ENCODE data around the gene EMILIN3. TPM values are rescaled to one million over a fixed set of nuclear protein-coding genes. Genes with fewer than 3 reads are reported as not detected.

The EMILIN3 gene
- total and polyA plus RNA-seq, 2 experiments from 2014 or later, result 0.45 to 2.3 TPM

DNA sequence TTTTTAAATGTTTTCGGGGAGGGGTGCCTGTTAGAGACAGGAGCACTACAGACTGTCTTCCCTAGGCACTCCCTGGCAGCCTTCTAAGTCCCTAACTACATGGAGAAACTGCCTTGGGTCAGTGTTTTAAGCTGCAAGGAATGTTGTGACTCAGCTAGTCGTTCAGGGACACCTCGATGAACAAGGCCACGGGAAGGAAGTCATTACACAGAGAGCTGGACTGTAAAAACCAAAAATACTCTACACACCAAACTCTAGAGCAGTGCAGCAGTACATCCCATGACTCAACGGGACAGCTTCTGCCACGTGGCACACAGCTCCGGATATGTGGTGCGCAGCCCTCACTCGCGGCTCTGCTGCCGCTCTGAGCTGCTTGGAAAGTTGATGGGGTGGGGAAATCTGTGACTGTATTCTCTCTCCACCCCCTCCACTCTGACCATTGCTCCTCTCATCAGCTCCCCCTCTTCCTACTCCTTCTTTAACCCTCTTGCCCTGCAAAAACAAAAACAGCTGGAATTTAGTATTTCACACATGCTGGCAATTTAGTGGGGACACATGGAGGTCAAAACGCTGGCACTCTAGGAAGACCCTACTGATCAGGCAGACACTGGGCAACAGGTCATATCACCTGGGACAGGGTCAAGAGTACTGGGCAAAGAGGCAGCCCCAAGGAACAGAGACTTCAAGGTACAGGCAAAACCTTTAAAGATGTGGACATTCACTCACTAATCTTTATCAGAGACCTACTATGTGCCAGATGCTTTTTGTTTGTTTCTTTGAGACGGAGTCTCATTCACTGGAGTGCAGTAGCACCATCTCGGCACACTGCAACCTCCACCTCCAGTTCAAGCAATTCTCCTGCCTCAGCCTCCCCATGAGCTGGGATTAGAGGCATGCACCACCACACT, 36.9 kb downstream of the EMILIN3 start:
- TF ChIP-seq, protein P1, sequence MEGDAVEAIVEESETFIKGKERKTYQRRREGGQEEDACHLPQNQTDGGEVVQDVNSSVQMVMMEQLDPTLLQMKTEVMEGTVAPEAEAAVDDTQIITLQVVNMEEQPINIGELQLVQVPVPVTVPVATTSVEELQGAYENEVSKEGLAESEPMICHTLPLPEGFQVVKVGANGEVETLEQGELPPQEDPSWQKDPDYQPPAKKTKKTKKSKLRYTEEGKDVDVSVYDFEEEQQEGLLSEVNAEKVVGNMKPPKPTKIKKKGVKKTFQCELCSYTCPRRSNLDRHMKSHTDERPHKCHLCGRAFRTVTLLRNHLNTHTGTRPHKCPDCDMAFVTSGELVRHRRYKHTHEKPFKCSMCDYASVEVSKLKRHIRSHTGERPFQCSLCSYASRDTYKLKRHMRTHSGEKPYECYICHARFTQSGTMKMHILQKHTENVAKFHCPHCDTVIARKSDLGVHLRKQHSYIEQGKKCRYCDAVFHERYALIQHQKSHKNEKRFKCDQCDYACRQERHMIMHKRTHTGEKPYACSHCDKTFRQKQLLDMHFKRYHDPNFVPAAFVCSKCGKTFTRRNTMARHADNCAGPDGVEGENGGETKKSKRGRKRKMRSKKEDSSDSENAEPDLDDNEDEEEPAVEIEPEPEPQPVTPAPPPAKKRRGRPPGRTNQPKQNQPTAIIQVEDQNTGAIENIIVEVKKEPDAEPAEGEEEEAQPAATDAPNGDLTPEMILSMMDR (IDR thresholded peaks at IDR 0.05; ENCODE audit: low read depth, low read length), result no peak
- no peaks in the 10 kb centered on the region for H3K9me3 ChIP-seq (ENCODE audit: low read depth)
- no peak overlapping the region for H3K4me3 ChIP-seq
- no peaks in the 10 kb centered on the region for H3K36me3 ChIP-seq
- no peaks in the 10 kb centered on the region for H3K27me3 ChIP-seq
- no peaks in the 10 kb centered on the region for H3K4me1 ChIP-seq (ENCODE audit: low read depth)
- peak in 1 of 2 donors; percentile 93 for DNase-seq (ENCODE audit: low read depth in 1 of 2, low spot score in 1 of 2)
- H3K27ac ChIP-seq, result no peak overlapping the region

DNA sequence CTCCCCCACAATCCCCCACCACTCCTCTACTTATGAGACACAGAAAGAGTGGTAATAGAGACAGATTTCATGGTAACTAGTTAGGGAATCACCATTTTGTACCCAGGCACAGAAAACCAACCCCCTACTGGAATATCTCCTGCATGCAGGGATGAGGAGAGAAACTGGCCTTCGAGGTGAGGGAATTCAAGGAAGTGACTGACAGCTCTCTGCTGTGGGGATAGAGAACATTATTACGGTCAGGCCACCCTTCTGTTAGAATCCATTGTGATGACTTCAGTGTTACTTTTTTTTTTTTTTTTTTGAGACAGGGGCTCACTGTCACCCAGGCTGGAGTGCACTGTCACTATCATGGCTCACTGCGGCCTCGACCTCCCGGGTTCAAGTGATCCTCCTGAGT, 39.4 kb downstream of the EMILIN3 start:
- TF ChIP-seq, protein P1 (IDR thresholded peaks at IDR 0.05; ENCODE audit: low read depth, low read length), result no peak
- no peaks in the 10 kb centered on the region for H3K4me1 ChIP-seq (ENCODE audit: low read depth)
- no peaks in the 10 kb centered on the region for H3K27me3 ChIP-seq
- no peaks in the 10 kb centered on the region for H3K36me3 ChIP-seq
- no peaks in the 10 kb centered on the region for H3K9me3 ChIP-seq (ENCODE audit: low read depth)
- H3K27ac ChIP-seq, result no peak overlapping the region
- DNase-seq (ENCODE audit: low read depth in 1 of 2, low spot score in 1 of 2), result no peak
- no peak overlapping the region for H3K4me3 ChIP-seq

DNA sequence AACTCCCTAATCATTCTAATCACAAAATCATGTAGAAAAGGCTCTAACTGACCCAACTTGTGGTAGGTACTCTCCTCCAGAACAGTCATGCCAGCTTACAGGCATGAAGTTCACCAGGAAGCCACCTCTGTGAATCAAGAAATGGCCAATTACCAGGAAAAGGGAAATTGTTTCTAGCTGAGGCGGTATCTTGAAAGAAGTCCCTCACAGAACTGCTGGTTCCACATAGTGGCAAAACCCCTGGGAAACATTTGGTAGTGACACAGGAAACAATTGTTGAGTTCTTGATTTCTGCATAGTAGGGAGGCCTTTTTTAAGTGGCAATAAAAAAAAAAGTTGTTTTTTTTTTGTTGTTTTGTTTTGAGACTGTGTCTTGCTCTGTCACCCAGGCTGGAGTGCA, 45.6 kb downstream of the EMILIN3 start:
- no peaks in the 10 kb centered on the region for H3K27me3 ChIP-seq
- no peak overlapping the region for H3K27ac ChIP-seq
- H3K4me3 ChIP-seq, result no peak overlapping the region
- TF ChIP-seq, protein P1 (IDR thresholded peaks at IDR 0.05; ENCODE audit: low read depth, low read length), result no peak
- H3K36me3 ChIP-seq, result no peaks in the 10 kb centered on the region
- H3K4me1 ChIP-seq (ENCODE audit: low read depth), result peaks cover 8% of the 10 kb centered on the region
- no peak for DNase-seq (ENCODE audit: low read depth in 1 of 2, low spot score in 1 of 2)
- no peaks in the 10 kb centered on the region for H3K9me3 ChIP-seq (ENCODE audit: low read depth)

DNA sequence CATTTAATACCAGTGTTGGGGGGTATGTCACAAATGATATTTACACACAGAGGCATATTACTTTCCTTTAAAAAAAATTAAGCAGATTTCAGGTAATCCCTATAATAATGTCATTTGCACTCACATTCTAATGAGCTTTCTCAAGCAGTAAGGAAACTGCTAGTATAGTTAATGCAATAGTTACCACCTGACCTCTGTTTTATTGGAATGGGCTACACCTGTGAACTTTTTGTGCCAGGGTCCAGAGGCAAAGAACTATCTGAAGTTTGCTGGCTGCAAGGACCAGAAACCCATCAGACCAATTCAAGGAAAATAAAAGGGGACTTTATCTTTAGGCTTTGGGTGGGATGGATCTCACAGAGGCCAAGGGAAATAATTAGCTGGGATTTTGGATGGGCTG, 46.2 kb downstream of the EMILIN3 start:
- TF ChIP-seq, protein P1 (IDR thresholded peaks at IDR 0.05; ENCODE audit: low read depth, low read length), result no peak
- peaks cover 8% of the 10 kb centered on the region for H3K4me1 ChIP-seq (ENCODE audit: low read depth)
- no peaks in the 10 kb centered on the region for H3K9me3 ChIP-seq (ENCODE audit: low read depth)
- H3K27me3 ChIP-seq, result no peaks in the 10 kb centered on the region
- no peaks in the 10 kb centered on the region for H3K36me3 ChIP-seq
- no peak overlapping the region for H3K4me3 ChIP-seq
- H3K27ac ChIP-seq, result no peak overlapping the region
- no peak for DNase-seq (ENCODE audit: low read depth in 1 of 2, low spot score in 1 of 2)

DNA sequence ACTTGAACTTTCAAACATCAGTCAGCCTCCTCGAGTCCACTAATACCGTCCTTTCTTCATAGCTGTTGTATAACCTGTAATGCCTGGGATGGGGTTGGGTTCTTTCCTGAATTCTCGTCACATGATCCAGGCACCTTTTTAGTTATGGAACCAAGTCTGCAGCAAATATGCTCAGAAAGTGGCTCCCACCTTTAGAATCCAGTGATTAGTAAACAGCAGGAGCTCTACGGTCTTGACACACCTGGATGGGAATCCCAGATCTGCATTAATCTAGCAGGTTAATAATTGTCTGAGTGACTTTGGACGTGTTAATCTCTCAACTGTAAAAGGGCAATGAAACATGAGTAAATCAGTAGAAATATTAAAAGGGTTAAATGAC, 48.4 kb downstream of the EMILIN3 start:
- Histone ChIP-seq H3K9me3 (ENCODE audit: low read depth) (no peaks in the 10 kb centered on the region), H3K27me3 (no peaks in the 10 kb centered on the region), H3K36me3 (no peaks in the 10 kb centered on the region), H3K4me3 (peak overlapping the region; percentile 31), H3K4me1 (ENCODE audit: low read depth) (peaks cover 8% of the 10 kb centered on the region), H3K27ac (no peak overlapping the region)
- TF ChIP-seq, protein P1 (IDR thresholded peaks at IDR 0.05; ENCODE audit: low read depth, low read length), result no peak
- DNase-seq (ENCODE audit: low read depth in 1 of 2, low spot score in 1 of 2), result no peak

All from cardiac muscle cell (in vitro differentiated cells and primary cell).